Bronchial epithelial cell (primary cell): Measurements from ENCODE around the gene BOD1L2. TPM values are rescaled to one million over a fixed set of nuclear protein-coding genes. Genes with fewer than 3 reads are reported as not detected.

Experiments used
- DNase-seq: peaks from one replicate; pipeline ENCODE4 v3.0.0-alpha.2; 2010; ENCODE audit warnings: low read depth
- FAIRE-seq: peaks from 2 replicates; lab custom pipeline; 2011; peaks lifted over from hg19 to GRCh38; lab: Jason Lieb, UNC
- H3K27me3 ChIP-seq: 2 replicates; pipeline ENCODE4 v1.5.1; 2011; ENCODE audit warnings: low read length; ENCODE audit not compliant: control insufficient read depth, insufficient read depth
- H3K36me3 ChIP-seq: 2 replicates; pipeline ENCODE4 v1.5.1; 2011; ENCODE audit warnings: low read length; ENCODE audit not compliant: control insufficient read depth, insufficient read depth
- H3K4me3 ChIP-seq: 2 replicates; pipeline ENCODE4 v1.5.1; 2011; ENCODE audit warnings: mild to moderate bottlenecking, low read depth, low read length, control low read depth
- CTCF ChIP-seq: IDR thresholded peaks from 2 replicates; pipeline ENCODE4 v1.5.1; 2011; ENCODE audit warnings: mild to moderate bottlenecking, moderate library complexity, low read length, control low read depth, inconsistent platforms; ENCODE audit not compliant: insufficient read depth, severe bottlenecking
- total RNA-seq: library from RNA; depleted of rRNA; stranded (reverse); fragments of >200 nt; gene quantifications from 2 replicates; pipeline ENCODE4 v1.2.1, GENCODE V29; 2014

Gene BOD1L2
- total RNA-seq = not detected in 2 replicates

GRCh38 chr18:57146956-57147636 is at the start of gene BOD1L2:
Gene BOD1L2, plus strand, starts transcription at chr18:57147087. Its CDS starts 226 bp downstream, at chr18:57147313.
- DNase-seq (no peak), FAIRE-seq (no peak)
- no peak for TF ChIP-seq CTCF
- Histone ChIP-seq H3K36me3 (no peaks in the 10 kb centered on the region), H3K27me3 (no peaks in the 10 kb centered on the region), H3K4me3 (no peak within 1 kb of the TSS)

DNA sequence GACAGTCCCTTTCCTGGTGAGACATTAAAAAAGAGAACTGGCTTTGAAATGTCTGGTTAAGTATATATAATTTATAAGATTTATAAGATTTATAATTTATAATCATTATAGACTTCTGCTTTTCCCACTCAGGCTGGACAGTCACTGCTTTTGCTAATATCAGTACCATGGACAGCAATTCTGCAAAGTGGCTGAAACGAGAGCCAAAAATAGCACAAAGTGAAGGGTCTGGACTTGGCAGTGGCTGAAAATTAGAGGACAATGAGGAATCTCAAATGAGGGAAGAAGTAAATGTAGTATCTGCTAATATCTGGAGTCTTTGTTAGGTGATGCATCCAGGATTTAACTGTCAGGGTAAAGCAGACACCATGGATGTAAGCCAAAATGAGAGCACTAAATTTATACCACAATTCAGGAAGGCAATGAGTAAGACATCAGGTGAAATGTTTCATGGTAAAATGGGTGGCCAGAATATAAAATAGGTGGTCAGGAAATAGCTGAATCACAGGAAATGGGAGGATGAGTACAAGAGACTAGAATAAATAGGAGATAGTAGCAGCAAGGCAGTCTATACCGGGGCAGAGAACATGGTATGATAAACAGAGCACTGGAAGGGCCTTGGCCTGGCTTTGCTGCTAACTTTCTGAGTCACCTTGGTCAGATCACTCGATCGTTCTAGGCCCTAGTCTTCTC is 39.6 kb upstream of the BOD1L2 start:
- TF ChIP-seq CTCF = no peak
- no peak overlapping the region for H3K4me3 ChIP-seq
- peak; percentile 21 for DNase-seq

GRCh38 chr18:57110290-57110689 is 36.6 kb upstream of the BOD1L2 start:
- Histone ChIP-seq H3K4me3 (no peak overlapping the region), H3K27me3 (no peaks in the 10 kb centered on the region), H3K36me3 (no peaks in the 10 kb centered on the region)
- TF ChIP-seq CTCF = no peak
- FAIRE-seq = no peak
- DNase-seq = peak; percentile 17

More for the DNA sequence above, 39.6 kb upstream of the BOD1L2 start:
- H3K27me3 ChIP-seq = no peaks in the 10 kb centered on the region
- no peak for FAIRE-seq
- H3K36me3 ChIP-seq = no peaks in the 10 kb centered on the region

GRCh38 chr18:57113799-57114420 is 33.0 kb upstream of the BOD1L2 start:
- DNase-seq (no peak), FAIRE-seq (no peak)
- H3K27me3 ChIP-seq = no peaks in the 10 kb centered on the region
- TF ChIP-seq CTCF = no peak
- no peak overlapping the region for H3K4me3 ChIP-seq
- no peaks in the 10 kb centered on the region for H3K36me3 ChIP-seq

GRCh38 chr18:57116598-57117132 is 30.2 kb upstream of the BOD1L2 start:
- Histone ChIP-seq H3K36me3 (no peaks in the 10 kb centered on the region), H3K27me3 (no peaks in the 10 kb centered on the region), H3K4me3 (no peak overlapping the region)
- FAIRE-seq (no peak), DNase-seq (no peak)
- TF ChIP-seq CTCF = no peak
